HepG2 (cell line): ENCODE data around the gene GCG. TPM values are rescaled to one million over a fixed set of nuclear protein-coding genes. Genes with fewer than 3 reads are reported as not detected.

ENCODE experiments used
- ATAC-seq: fragments of 200-7000 bp; cut with Tn5 transposase; 3 replicates; pipeline ENCODE4 v1.9.1; 2020; ENCODE audit warnings: mild to moderate bottlenecking, moderate library complexity
- BruUV-seq: library from RNA; stranded (reverse); fragments of 400-500 nt; replicated peaks from 2 replicates; lab custom pipeline; 2021; lab: Mats Ljungman, UMichigan
- CTCF ChIA-PET: fragments of 300-600 bp; formaldehyde crosslinking; extraction: SDS; loops from one replicate; lab custom pipeline; 2021; ENCODE audit warnings: low total read pairs, inconsistent platforms, low intra/inter-chr PET ratio; lab: Yijun Ruan, JAX
- POLR2A ChIA-PET: fragments of 350-600 bp; sonication (Branson Sonifier 250); formaldehyde crosslinking; loops from one replicate; lab custom pipeline; 2020; ENCODE audit warnings: antibody characterized with exemption, inconsistent platforms; lab: Yijun Ruan, JAX
- DNase-seq: peaks from one replicate; pipeline ENCODE4 v3.0.0-alpha.2; 2015; ENCODE audit warnings: low spot score
- FAIRE-seq: peaks from 3 replicates; lab custom pipeline; 2011; peaks lifted over from hg19 to GRCh38; lab: Jason Lieb, UNC
- H2AFZ ChIP-seq: one replicate; pipeline ENCODE4 v1.6.1; 2011; ENCODE audit warnings: low read length, inconsistent platforms
- H3K27ac ChIP-seq: fragments of 300-600 bp; 3 replicates; pipeline ENCODE4 v1.8.0; 2011; ENCODE audit warnings: mixed run types, mild to moderate bottlenecking, mixed read lengths, low read length, inconsistent platforms; ENCODE audit not compliant: insufficient read depth; ENCODE audit errors: extremely low read length
- H3K27me3 ChIP-seq, 2 experiments: fragments of 200-600 bp in 1 of 2; 2 replicates in 1 of 2; 3 replicates in 1 of 2; pipeline versions ENCODE4 v1.6.0 to v1.8.0; 2011; ENCODE audit warnings: low read length in 2 of 2, mild to moderate bottlenecking in 2 of 2, moderate library complexity in 2 of 2, inconsistent platforms in 1 of 2; ENCODE audit not compliant: insufficient read depth in 2 of 2, control insufficient read depth in 1 of 2
- H3K36me3 ChIP-seq, 2 experiments: fragments of 200-600 bp in 1 of 2; replicated peaks in 1 of 2; 2 replicates in 1 of 2; 3 replicates in 1 of 2; pipeline versions ENCODE4 v1.5.1 to v1.8.0; 2011; ENCODE audit warnings: low read length in 2 of 2, inconsistent platforms in 1 of 2; ENCODE audit not compliant: insufficient read depth in 2 of 2, control insufficient read depth in 1 of 2
- H3K4me1 ChIP-seq: 2 replicates; pipeline ENCODE4 v1.5.1; 2012; ENCODE audit warnings: low read length, inconsistent platforms; ENCODE audit not compliant: insufficient read depth
- H3K4me2 ChIP-seq: 2 replicates; pipeline ENCODE4 v1.6.0; 2011; ENCODE audit warnings: low read depth, low read length, inconsistent platforms
- H3K4me3 ChIP-seq, 3 experiments: fragments of 200-600 bp in 1 of 3; sonication (generic), shearing (Covaris generic) in 1 of 3; replicated peaks in 1 of 3; 2 replicates each; pipeline ENCODE4 v1.5.1; 2011 to 2016; ENCODE audit warnings: low read length in 3 of 3, inconsistent platforms in 2 of 3, low read depth in 2 of 3, mild to moderate bottlenecking in 2 of 3, control low read depth in 1 of 3, mixed read lengths in 1 of 3; ENCODE audit not compliant: insufficient read depth in 1 of 3
- H3K79me2 ChIP-seq: one replicate; pipeline ENCODE4 v1.6.1; 2011; ENCODE audit warnings: low read length, inconsistent platforms; ENCODE audit not compliant: insufficient read depth
- H3K9ac ChIP-seq: 2 replicates; pipeline ENCODE4 v1.6.0; 2011; ENCODE audit warnings: mild to moderate bottlenecking, low read depth, low read length, inconsistent platforms; ENCODE audit not compliant: insufficient read depth
- H3K9me3 ChIP-seq: 2 replicates; pipeline ENCODE4 v1.5.1; 2012; ENCODE audit warnings: mild to moderate bottlenecking, low read length
- H4K20me1 ChIP-seq: 2 replicates; pipeline ENCODE4 v1.6.0; 2011; ENCODE audit warnings: inconsistent platforms, mild to moderate bottlenecking, low read length, moderate library complexity; ENCODE audit not compliant: insufficient read depth
- ATF3 ChIP-seq: sonication (generic); formaldehyde crosslinking; IDR thresholded peaks from 2 replicates; pipeline ENCODE4 v1.4.0; 2020; ENCODE audit warnings: missing genetic modification reagents
- CBFB ChIP-seq: sonication (generic); formaldehyde crosslinking; IDR thresholded peaks from 2 replicates; pipeline ENCODE4 v1.4.0; 2020; ENCODE audit warnings: missing genetic modification reagents
- DNMT1 ChIP-seq: sonication (generic); formaldehyde crosslinking; IDR thresholded peaks from 2 replicates; pipeline ENCODE4 v1.5.1; 2020; ENCODE audit warnings: mild to moderate bottlenecking, missing genetic modification reagents
- GPBP1L1 ChIP-seq: sonication (generic); formaldehyde crosslinking; IDR thresholded peaks from 2 replicates; pipeline ENCODE4 v1.5.0; 2020; ENCODE audit warnings: mild to moderate bottlenecking, missing genetic modification reagents
- KDM2A ChIP-seq: sonication (generic); formaldehyde crosslinking; IDR thresholded peaks from 2 replicates; pipeline ENCODE4 v1.4.0; 2020; ENCODE audit warnings: low read depth, missing genetic modification reagents, borderline replicate concordance
- KDM6A ChIP-seq: IDR thresholded peaks from 2 replicates; pipeline ENCODE4 v1.6.1; 2016; ENCODE audit warnings: low read depth
- MTA1 ChIP-seq: sonication (generic); formaldehyde crosslinking; IDR thresholded peaks from 2 replicates; pipeline ENCODE4 v1.4.0; 2020; ENCODE audit warnings: missing genetic modification reagents, mild to moderate bottlenecking, borderline replicate concordance
- POLR2AphosphoS2 ChIP-seq: IDR thresholded peaks from 2 replicates; pipeline ENCODE4 v1.6.1; 2011; ENCODE audit warnings: low read depth, low read length, improper control_type of control experiment
- REXO4 ChIP-seq: sonication (generic); formaldehyde crosslinking; IDR thresholded peaks from 2 replicates; pipeline ENCODE4 v1.8.0; 2022; ENCODE audit warnings: missing genetic modification reagents, mild to moderate bottlenecking, borderline replicate concordance
- XBP1 ChIP-seq: sonication (generic); formaldehyde crosslinking; IDR thresholded peaks from 2 replicates; pipeline ENCODE4 v1.5.0; 2020; ENCODE audit warnings: missing genetic modification reagents
- ZGPAT ChIP-seq: IDR thresholded peaks from 2 replicates; pipeline ENCODE4 v1.6.1; 2016; ENCODE audit warnings: mild to moderate bottlenecking
- ZNF264 ChIP-seq: sonication (generic); formaldehyde crosslinking; IDR thresholded peaks from 2 replicates; pipeline ENCODE4 v1.4.0; 2020; ENCODE audit warnings: missing genetic modification reagents
- ZNF337 ChIP-seq: sonication (generic); formaldehyde crosslinking; IDR thresholded peaks from 2 replicates; pipeline ENCODE4 v1.5.1; 2020; ENCODE audit warnings: missing genetic modification reagents, low read depth, mild to moderate bottlenecking, borderline replicate concordance
- ZNF674 ChIP-seq: sonication (generic); formaldehyde crosslinking; IDR thresholded peaks from 2 replicates; pipeline ENCODE4 v1.5.0; 2020; ENCODE audit warnings: low read depth, mild to moderate bottlenecking, missing genetic modification reagents
- WGBS: methylation state at CpG from one replicate; pipeline ENCODE4 v1.1.6; 2017; ENCODE audit warnings: low lambda C conversion rate; 5-methylcytosine and 5-hydroxymethylcytosine counted together
- in situ Hi-C: cut with HindIII; loops from 2 replicates; pipeline ENCODE4 v1.10.0; 2017; ENCODE audit warnings: low pct_unique_long_range_greater_than_20kb; ENCODE audit not compliant: extremely low pct_ligation_motif_present
- intact Hi-C: fragments of 100-400 bp; cut with micrococcal nuclease; formaldehyde crosslinking; loops from one replicate; pipeline ENCODE4 v1.10.0; 2022; ENCODE audit not compliant: unreplicated experiment
- polyA plus RNA-seq, 8 experiments: library from polyadenylated mRNA; depleted of rRNA in 3 of 8; stranded (reverse) in 7 of 8; unstranded in 1 of 8; fragments of >200 nt; fragmentation: Illumina TruSeq in 4 of 8; extraction: Trizol in 4 of 8; gene quantifications; 2 replicates each; pipeline versions ENCODE4 v1.2.1 to v1.2.3, GENCODE V29; 2011 to 2016; ENCODE audit warnings: low read depth in 4 of 8, missing spikeins in 1 of 8, mixed read lengths in 1 of 8; ENCODE audit not compliant: insufficient read depth in 1 of 8
- total RNA-seq, 5 experiments: library from RNA; depleted of rRNA; stranded (reverse); fragments of >200 nt; fragmentation: Illumina TruSeq; extraction: Trizol; gene quantifications; 2 replicates each; pipeline ENCODE4 v1.2.3, GENCODE V29; 2016; ENCODE audit warnings: low read depth in 1 of 5

The GCG gene
- total and polyA plus RNA-seq, 2 of the 13 experiments (the other 11 are each of a cell fraction or from before 2014, with no cell fraction given): not detected

GRCh38 chr2:162184821-162185450 is 32.9 kb upstream of the GCG start:
- H3K9ac ChIP-seq: no peak overlapping the region
- intact Hi-C loops: no loop called here
- DNase-seq: no peak
- no peak for FAIRE-seq
- ATAC-seq: no peak
- 37% methylated on average over 2 of the region's 2 CpGs for WGBS
- in situ Hi-C loops: no loop called here
- no peak overlapping the region for H3K27ac ChIP-seq
- no peak for TF ChIP-seq ZNF337 (CRISPR knock-in tag)
- TF ChIP-seq REXO4 (CRISPR knock-in tag): no peak
- TF ChIP-seq GPBP1L1 (CRISPR knock-in tag): no peak
- TF ChIP-seq MTA1 (CRISPR knock-in tag): no peak
- no peak for TF ChIP-seq POLR2AphosphoS2
- TF ChIP-seq ATF3 (CRISPR knock-in tag): no peak
- no peak for TF ChIP-seq ZNF674 (CRISPR knock-in tag)
- no peak for TF ChIP-seq ZNF264 (CRISPR knock-in tag)
- TF ChIP-seq XBP1 (CRISPR knock-in tag): no peak
- no peak for TF ChIP-seq CBFB (CRISPR knock-in tag)
- TF ChIP-seq KDM6A (CRISPR knock-in tag): no peak
- TF ChIP-seq KDM2A (CRISPR knock-in tag): no peak
- TF ChIP-seq DNMT1: no peak
- TF ChIP-seq ZGPAT (CRISPR knock-in tag): no peak
- no TSS peak for BruUV-seq
- H3K4me3 ChIP-seq: no peak overlapping the region
- no peaks in the 10 kb centered on the region for H3K9me3 ChIP-seq
- H2AFZ ChIP-seq: no peak overlapping the region
- no peak overlapping the region for H3K4me2 ChIP-seq
- H3K36me3 ChIP-seq: no peaks in the 10 kb centered on the region
- H4K20me1 ChIP-seq: no peaks in the 10 kb centered on the region
- no peaks in the 10 kb centered on the region for H3K79me2 ChIP-seq
- CTCF ChIA-PET: no interaction called here
- POLR2A ChIA-PET: no interaction called here
- H3K4me1 ChIP-seq: no peaks in the 10 kb centered on the region
- H3K27me3 ChIP-seq: peaks cover 0 to 17% of the 10 kb centered on the region in 2 experiments; a peak in 2 of 5 replicates
